H9 (cell line): Measurements from ENCODE around the gene RGS3. TPM values are rescaled to one million over a fixed set of nuclear protein-coding genes. Genes with fewer than 3 reads are reported as not detected.

Experiments used
- DNase-seq: peaks from one replicate; pipeline ENCODE4 v3.0.0-alpha.2; 2017
- H2AFZ ChIP-seq: one replicate; pipeline ENCODE4 v1.6.1; 2013; ENCODE audit warnings: mild to moderate bottlenecking, low read length, control low read depth, moderate library complexity
- H2AK5ac ChIP-seq: 2 replicates; pipeline ENCODE4 v1.6.1; 2013; ENCODE audit warnings: low read length, control low read depth, mixed read lengths; ENCODE audit not compliant: insufficient read length
- H2BK120ac ChIP-seq: one replicate; pipeline ENCODE4 v1.6.1; 2013; ENCODE audit warnings: low read depth, mild to moderate bottlenecking, low read length, control low read depth, inconsistent platforms; ENCODE audit not compliant: poor library complexity, severe bottlenecking
- H2BK12ac ChIP-seq: 2 replicates; pipeline ENCODE4 v1.6.1; 2013; ENCODE audit warnings: low read length, control low read depth, mixed read lengths, low read depth; ENCODE audit not compliant: insufficient read length
- H2BK15ac ChIP-seq: 2 replicates; pipeline ENCODE4 v1.6.1; 2013; ENCODE audit warnings: low read depth, low read length, control low read depth
- H2BK20ac ChIP-seq: one replicate; pipeline ENCODE4 v1.6.1; 2013; ENCODE audit warnings: low read depth, mild to moderate bottlenecking, low read length, control low read depth, inconsistent platforms; ENCODE audit not compliant: poor library complexity, severe bottlenecking
- H2BK5ac ChIP-seq: 2 replicates; pipeline ENCODE4 v1.6.1; 2013; ENCODE audit warnings: low read length, control low read depth, mixed read lengths; ENCODE audit not compliant: insufficient read length
- H3K14ac ChIP-seq: 2 replicates; pipeline ENCODE4 v1.6.1; 2013; ENCODE audit warnings: low read length, control low read depth; ENCODE audit not compliant: insufficient read depth
- H3K18ac ChIP-seq: 2 replicates; pipeline ENCODE4 v1.6.1; 2013; ENCODE audit warnings: low read depth, mild to moderate bottlenecking, mixed read lengths, low read length, control low read depth; ENCODE audit not compliant: insufficient read length
- H3K23ac ChIP-seq: 2 replicates; pipeline ENCODE4 v1.6.1; 2013; ENCODE audit warnings: low read length, control low read depth, mixed read lengths, low read depth; ENCODE audit not compliant: insufficient read length
- H3K23me2 ChIP-seq: 2 replicates; pipeline ENCODE4 v1.6.1; 2013; ENCODE audit warnings: low read depth, mild to moderate bottlenecking, mixed read lengths, low read length, control low read depth; ENCODE audit not compliant: insufficient read length, poor library complexity, severe bottlenecking
- H3K27ac ChIP-seq: 2 replicates; pipeline ENCODE4 v1.5.1; 2013; ENCODE audit warnings: low read length, control low read depth, mixed read lengths, low read depth; ENCODE audit not compliant: insufficient read length
- H3K27me3 ChIP-seq: 2 replicates; pipeline ENCODE4 v1.6.1; 2013; ENCODE audit warnings: low read length, control low read depth, inconsistent platforms; ENCODE audit not compliant: insufficient read depth
- H3K4ac ChIP-seq: 2 replicates; pipeline ENCODE4 v1.6.1; 2013; ENCODE audit warnings: low read depth, mild to moderate bottlenecking, control low read depth, inconsistent platforms, low read length, moderate library complexity
- H3K4me1 ChIP-seq: 2 replicates; pipeline ENCODE4 v1.6.1; 2013; ENCODE audit warnings: low read length, control low read depth, inconsistent platforms; ENCODE audit not compliant: insufficient read depth
- H3K4me2 ChIP-seq: 2 replicates; pipeline ENCODE4 v1.6.1; 2013; ENCODE audit warnings: low read length, control low read depth, mixed read lengths; ENCODE audit not compliant: insufficient read length, insufficient read depth
- H3K56ac ChIP-seq: 2 replicates; pipeline ENCODE4 v1.6.1; 2013; ENCODE audit warnings: low read depth, mild to moderate bottlenecking, mixed read lengths, low read length, control low read depth; ENCODE audit not compliant: insufficient read length
- H3K79me1 ChIP-seq: 2 replicates; pipeline ENCODE4 v1.6.1; 2013; ENCODE audit warnings: low read depth, mild to moderate bottlenecking, moderate library complexity, low read length, control low read depth, inconsistent platforms; ENCODE audit not compliant: insufficient read depth, poor library complexity, severe bottlenecking
- H3K79me2 ChIP-seq: 2 replicates; pipeline ENCODE4 v1.6.1; 2013; ENCODE audit warnings: low read length, control low read depth, inconsistent platforms; ENCODE audit not compliant: insufficient read depth
- H3K9ac ChIP-seq: 2 replicates; pipeline ENCODE4 v1.6.1; 2013; ENCODE audit warnings: low read length, control low read depth, mixed read lengths; ENCODE audit not compliant: insufficient read length; ENCODE audit errors: extremely low read depth
- H3K9me3 ChIP-seq: one replicate; pipeline ENCODE4 v1.6.1; 2013; ENCODE audit warnings: low read depth, low read length, inconsistent platforms; ENCODE audit not compliant: control insufficient read depth
- H3T11ph ChIP-seq: one replicate; pipeline ENCODE4 v1.6.1; 2013; ENCODE audit warnings: mild to moderate bottlenecking, low read length, control low read depth, inconsistent platforms
- H4K20me1 ChIP-seq: one replicate; pipeline ENCODE4 v1.6.1; 2013; ENCODE audit not compliant: control insufficient read depth, insufficient read length, insufficient read depth
- H4K5ac ChIP-seq: 2 replicates; pipeline ENCODE4 v1.6.1; 2013; ENCODE audit warnings: low read depth, mild to moderate bottlenecking, mixed read lengths, low read length, control low read depth; ENCODE audit not compliant: insufficient read length
- H4K8ac ChIP-seq: replicated peaks from 2 replicates; pipeline ENCODE4 v1.6.1; 2013; ENCODE audit warnings: low read length, control low read depth, mixed read lengths, low read depth; ENCODE audit not compliant: insufficient read length
- H4K91ac ChIP-seq: 2 replicates; pipeline ENCODE4 v1.6.1; 2013; ENCODE audit warnings: low read depth, mild to moderate bottlenecking, moderate library complexity, mixed read lengths, low read length, control low read depth; ENCODE audit not compliant: insufficient read length
- H3K27ac Mint-ChIP-seq, 3 experiments: 2 replicates in 2 of 3; 3 replicates in 1 of 3; pipeline ENCODE4 v1.8.0; 2020 to 2021; ENCODE audit warnings: mixed read lengths in 3 of 3, mild to moderate bottlenecking in 1 of 3, moderate library complexity in 1 of 3
- H3K27me3 Mint-ChIP-seq: 2 replicates; pipeline ENCODE4 v1.8.0; 2021; ENCODE audit warnings: low read depth, mild to moderate bottlenecking, moderate library complexity, mixed read lengths
- H3K36me3 Mint-ChIP-seq, 3 experiments: 2 replicates in 2 of 3; 3 replicates in 1 of 3; pipeline ENCODE4 v1.8.0; 2020 to 2021; ENCODE audit warnings: low read depth in 3 of 3, mixed read lengths in 3 of 3; ENCODE audit not compliant: insufficient read depth in 1 of 3
- H3K4me1 Mint-ChIP-seq, 2 experiments: 2 replicates each; pipeline ENCODE4 v1.8.0; 2020; ENCODE audit warnings: mixed read lengths in 2 of 2
- H3K4me3 Mint-ChIP-seq, 2 experiments: 2 replicates in 1 of 2; 3 replicates in 1 of 2; pipeline ENCODE4 v1.8.0; 2020 to 2021; ENCODE audit warnings: mild to moderate bottlenecking in 2 of 2, mixed read lengths in 2 of 2, moderate library complexity in 1 of 2
- H3K9me3 Mint-ChIP-seq, 2 experiments: 2 replicates in 1 of 2; 3 replicates in 1 of 2; pipeline ENCODE4 v1.8.0; 2020; ENCODE audit warnings: mild to moderate bottlenecking in 2 of 2, mixed read lengths in 2 of 2, moderate library complexity in 1 of 2
- CTCF ChIP-seq: fragments of 200-600 bp; sonication (generic); conservative IDR thresholded peaks from 3 replicates; pipeline ENCODE4 v1.8.0; 2021; ENCODE audit warnings: antibody characterized with exemption, mild to moderate bottlenecking
- WGBS: extraction: QIAGEN DNeasy Blood & Tissue Kit; methylation state at CpG from one replicate; pipeline ENCODE4 v1.1.7; 2013; ENCODE audit warnings: missing lambda C conversion rate, low lambda C conversion rate, mixed read lengths; ENCODE audit not compliant: insufficient read length; ENCODE audit errors: extremely low coverage; 5-methylcytosine and 5-hydroxymethylcytosine counted together
- total RNA-seq: library from RNA; stranded (reverse); gene quantifications from 2 replicates; pipeline ENCODE4 v1.2.1, GENCODE V29; 2021

RGS3 gene
- total RNA-seq, 1 experiment from 2014 or later: 13.9 TPM

DNA sequence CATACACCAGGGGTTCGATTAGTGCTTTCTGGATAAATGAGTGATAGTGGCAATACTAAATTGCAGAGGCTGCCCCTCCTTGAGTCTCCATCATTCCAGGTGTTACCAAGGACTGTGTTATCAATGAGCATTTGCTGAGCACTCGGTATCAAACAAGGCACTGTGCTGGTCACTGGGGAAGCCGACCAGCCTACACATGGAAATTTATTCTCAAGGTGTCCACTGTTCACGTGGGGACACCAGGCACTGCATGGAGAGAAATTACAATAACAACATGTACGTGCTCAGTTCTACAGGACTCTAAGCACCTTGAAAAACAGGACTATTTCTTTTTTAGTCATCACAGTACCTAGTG, 22.2 kb downstream of the RGS3 start:
- no peak overlapping the region for H3K4me3 Mint-ChIP-seq
- no peaks in the 10 kb centered on the region; a peak in 1 of 4 replicates for H3K4me1 Mint-ChIP-seq
- Histone ChIP-seq H2AK5ac (no peak overlapping the region), H2BK12ac (no peak overlapping the region), H2BK15ac (no peak overlapping the region), H3K4ac (no peak overlapping the region), H2BK120ac (no peak overlapping the region), H3K4me2 (no peak overlapping the region), H3K27ac (no peak overlapping the region), H3T11ph (no peak overlapping the region), H3K4me1 (no peaks in the 10 kb centered on the region), H3K79me2 (no peaks in the 10 kb centered on the region), H3K9ac (no peak overlapping the region), H4K91ac (no peak overlapping the region), H3K27me3 (no peaks in the 10 kb centered on the region), H3K14ac (no peak overlapping the region), H2AFZ (no peak overlapping the region), H4K20me1 (no peaks in the 10 kb centered on the region), H3K56ac (no peak overlapping the region), H3K79me1 (no peaks in the 10 kb centered on the region), H3K23me2 (no peaks in the 10 kb centered on the region), H3K18ac (no peak overlapping the region), H2BK5ac (no peak overlapping the region), H4K8ac (no peak overlapping the region), H2BK20ac (no peak overlapping the region), H3K9me3 (no peaks in the 10 kb centered on the region), H3K23ac (no peak overlapping the region), H4K5ac (no peak overlapping the region)
- TF ChIP-seq CTCF: no peak
- DNase-seq: peak; percentile 9
- no peak overlapping the region for H3K27ac Mint-ChIP-seq
- no peaks in the 10 kb centered on the region for H3K9me3 Mint-ChIP-seq
- WGBS: no CpG with 5 or more reads among the region's 5 CpGs
- peaks cover 2% of the 10 kb centered on the region; the same call in 1 of the 2 replicates for H3K27me3 Mint-ChIP-seq
- H3K36me3 Mint-ChIP-seq: peaks cover 0 to 4% (median 0%) of the 10 kb centered on the region in 3 experiments; a peak in 2 of 7 replicates
